ENCODE measurements around the gene ATOH7. TPM values are rescaled to one million over a fixed set of nuclear protein-coding genes. Genes with fewer than 3 reads are reported as not detected.

ATOH7 gene
- total and polyA plus RNA-seq, 2 donors (not counting 1 experiment from before 2014, with no cell fraction given): not detected

- Histone ChIP-seq H3K79me2 (ENCODE audit: control insufficient read depth, insufficient read depth, low read length) (no peaks in the 10 kb centered on the region), H3K4me1 (ENCODE audit: control insufficient read depth in 2 of 2, insufficient read depth in 2 of 2, low read length in 2 of 2) (no peaks in the 10 kb centered on the region), H3K4me3 (ENCODE audit: control extremely low read depth in 1 of 5, extremely low read depth in 1 of 5, insufficient read depth in 1 of 5, low read depth in 2 of 5, low read length in 4 of 5) (no peak overlapping the region), H4K20me1 (ENCODE audit: control insufficient read depth, insufficient read depth, low read length, poor library complexity, severe bottlenecking) (no peaks in the 10 kb centered on the region), H3K27ac (ENCODE audit: low read length in 2 of 2) (no peak overlapping the region), H3K27me3 (replicated peaks in 1 of 4; ENCODE audit: control extremely low read depth in 1 of 4, control insufficient read depth in 3 of 4, insufficient read depth in 4 of 4, low read length in 3 of 4) (no peaks in the 10 kb centered on the region), H3K9me3 (ENCODE audit: control extremely low read depth in 1 of 3, control insufficient read depth in 2 of 3, insufficient read depth in 1 of 3, low read length in 2 of 3) (no peaks in the 10 kb centered on the region), H2AFZ (ENCODE audit: insufficient read depth, low read depth, low read length, poor library complexity, severe bottlenecking) (no peak overlapping the region), H3K4me2 (replicated peaks; ENCODE audit: low read depth, low read length, poor library complexity, severe bottlenecking) (no peak overlapping the region), H3K36me3 (replicated peaks in 1 of 2; ENCODE audit: control extremely low read depth in 1 of 2, control insufficient read depth in 1 of 2, extremely low read depth in 1 of 2, insufficient read depth in 2 of 2, low read length in 1 of 2) (no peaks in the 10 kb centered on the region), H3K9ac (ENCODE audit: low read length) (no peak overlapping the region)
- POLR2A ChIA-PET: interaction anchor here (0.5 kb wide), 1 partner anchor 333 kb away, joined by 4 read pairs; no protein-coding TSS in a partner anchor
- no peaks in the 10 kb centered on the region for H3K9me3 Mint-ChIP-seq (ENCODE audit: insufficient read depth)
- WGBS (ENCODE audit: insufficient coverage): 80% methylated on average over 1 of the region's 1 CpG
- CTCF ChIA-PET: interaction anchor here (0.6 to 0.9 kb wide), 3 partner anchors 25 to 383 kb away, joined by 3 to 4 read pairs (median 3); no protein-coding TSS in a partner anchor
- no peak for TF ChIP-seq EZH2 (IDR thresholded peaks at IDR 0.05; ENCODE audit: borderline replicate concordance, insufficient read depth, low read depth, low read length, poor library complexity, severe bottlenecking)
- no peak for TF ChIP-seq CTCF (IDR thresholded peaks at IDR 0.05)
- peaks cover 7% of the 10 kb centered on the region for H3K4me1 Mint-ChIP-seq
- DNase-seq (no peak), ATAC-seq (ENCODE audit: low read depth) (no peak)
- H3K27ac Mint-ChIP-seq: no peak overlapping the region
- peaks cover 6% of the 10 kb centered on the region for H3K27me3 Mint-ChIP-seq
- intact Hi-C loops (cut with micrococcal nuclease): no loop called here
- no peak overlapping the region for H3K4me3 Mint-ChIP-seq
Measured at GRCh38 chr10:68253346-68253745, 21.4 kb upstream of the ATOH7 start.

GRCh38 chr10:68251625-68252495, 19.9 kb upstream of the ATOH7 start:
- CTCF ChIA-PET: no interaction called here
- Mint-ChIP-seq H3K9me3 (ENCODE audit: insufficient read depth) (no peaks in the 10 kb centered on the region), H3K4me1 (peaks cover 7% of the 10 kb centered on the region), H3K4me3 (no peak overlapping the region), H3K27me3 (peaks cover 6% of the 10 kb centered on the region), H3K27ac (peak overlapping the region; percentile 43)
- Histone ChIP-seq H3K9me3 (ENCODE audit: control extremely low read depth in 1 of 3, control insufficient read depth in 2 of 3, insufficient read depth in 1 of 3, low read length in 2 of 3) (no peaks in the 10 kb centered on the region), H4K20me1 (ENCODE audit: control insufficient read depth, insufficient read depth, low read length, poor library complexity, severe bottlenecking) (no peaks in the 10 kb centered on the region), H2AFZ (ENCODE audit: insufficient read depth, low read depth, low read length, poor library complexity, severe bottlenecking) (peak overlapping the region; percentile 59), H3K27ac (ENCODE audit: low read length in 2 of 2) (no peak overlapping the region), H3K27me3 (replicated peaks in 1 of 4; ENCODE audit: control extremely low read depth in 1 of 4, control insufficient read depth in 3 of 4, insufficient read depth in 4 of 4, low read length in 3 of 4) (no peaks in the 10 kb centered on the region), H3K9ac (ENCODE audit: low read length) (no peak overlapping the region), H3K4me3 (ENCODE audit: control extremely low read depth in 1 of 5, extremely low read depth in 1 of 5, insufficient read depth in 1 of 5, low read depth in 2 of 5, low read length in 4 of 5) (no peak overlapping the region), H3K4me2 (replicated peaks; ENCODE audit: low read depth, low read length, poor library complexity, severe bottlenecking) (no peak overlapping the region), H3K79me2 (ENCODE audit: control insufficient read depth, insufficient read depth, low read length) (no peaks in the 10 kb centered on the region), H3K36me3 (replicated peaks in 1 of 2; ENCODE audit: control extremely low read depth in 1 of 2, control insufficient read depth in 1 of 2, extremely low read depth in 1 of 2, insufficient read depth in 2 of 2, low read length in 1 of 2) (no peaks in the 10 kb centered on the region), H3K4me1 (ENCODE audit: control insufficient read depth in 2 of 2, insufficient read depth in 2 of 2, low read length in 2 of 2) (no peaks in the 10 kb centered on the region)
- no peak for DNase-seq
- ATAC-seq (ENCODE audit: low read depth): no peak
- no peak for TF ChIP-seq EZH2 (IDR thresholded peaks at IDR 0.05; ENCODE audit: borderline replicate concordance, insufficient read depth, low read depth, low read length, poor library complexity, severe bottlenecking)
- TF ChIP-seq CTCF (IDR thresholded peaks at IDR 0.05): no peak
- 70% methylated on average over 2 of the region's 5 CpGs for WGBS (ENCODE audit: insufficient coverage)
- POLR2A ChIA-PET: no interaction called here
- intact Hi-C loops (cut with micrococcal nuclease): no loop called here
